ENCODE data around the gene LTB4R.

- TF ChIP-seq ZFP30 (CRISPR knock-in tag; IDR thresholded peaks at IDR 0.05), result no peak
- TF ChIP-seq ZNF565 (CRISPR knock-in tag; conservative IDR thresholded peaks at IDR 0.05; ENCODE audit: low read depth), result no peak
- no peak for TF ChIP-seq RARB (CRISPR knock-in tag; IDR thresholded peaks at IDR 0.05)
- TF ChIP-seq ZFP3 (CRISPR knock-in tag; IDR thresholded peaks at IDR 0.05), result no peak
- no peak for TF ChIP-seq CSRNP3 (CRISPR knock-in tag; IDR thresholded peaks at IDR 0.05)
- TF ChIP-seq, protein P1, sequence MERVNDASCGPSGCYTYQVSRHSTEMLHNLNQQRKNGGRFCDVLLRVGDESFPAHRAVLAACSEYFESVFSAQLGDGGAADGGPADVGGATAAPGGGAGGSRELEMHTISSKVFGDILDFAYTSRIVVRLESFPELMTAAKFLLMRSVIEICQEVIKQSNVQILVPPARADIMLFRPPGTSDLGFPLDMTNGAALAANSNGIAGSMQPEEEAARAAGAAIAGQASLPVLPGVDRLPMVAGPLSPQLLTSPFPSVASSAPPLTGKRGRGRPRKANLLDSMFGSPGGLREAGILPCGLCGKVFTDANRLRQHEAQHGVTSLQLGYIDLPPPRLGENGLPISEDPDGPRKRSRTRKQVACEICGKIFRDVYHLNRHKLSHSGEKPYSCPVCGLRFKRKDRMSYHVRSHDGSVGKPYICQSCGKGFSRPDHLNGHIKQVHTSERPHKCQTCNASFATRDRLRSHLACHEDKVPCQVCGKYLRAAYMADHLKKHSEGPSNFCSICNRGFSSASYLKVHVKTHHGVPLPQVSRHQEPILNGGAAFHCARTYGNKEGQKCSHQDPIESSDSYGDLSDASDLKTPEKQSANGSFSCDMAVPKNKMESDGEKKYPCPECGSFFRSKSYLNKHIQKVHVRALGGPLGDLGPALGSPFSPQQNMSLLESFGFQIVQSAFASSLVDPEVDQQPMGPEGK (CRISPR knock-in tag; IDR thresholded peaks at IDR 0.05; ENCODE audit: borderline replicate concordance), result no peak
- TF ChIP-seq ARNTL (CRISPR knock-in tag; IDR thresholded peaks at IDR 0.05; ENCODE audit: borderline replicate concordance, low read depth), result no peak
Measured at GRCh38 chr14:24262821-24263733, 48.2 kb upstream of the LTB4R start, which contains the start of gene TGM1.

Measured in SK-N-SH treated with all-trans-retinoic acid at 6 μM for 48 hours (cell line).